Measurements from ENCODE around the gene DRC7.

DRC7 gene

GRCh38 chr16:57751539-57752202 is 57.1 kb downstream of the DRC7 start:
- no peak overlapping the region for H3K27ac ChIP-seq (ENCODE audit: low read length)

GRCh38 chr16:57752203-57752580 is 57.6 kb downstream of the DRC7 start:
- Histone ChIP-seq H4K20me1 (ENCODE audit: insufficient read depth, low read length) (no peaks in the 10 kb centered on the region), H3K9ac (ENCODE audit: low read length) (no peak overlapping the region), H3K4me1 (ENCODE audit: low read length) (no peaks in the 10 kb centered on the region), H3K27ac (ENCODE audit: low read length) (no peak overlapping the region), H3K79me2 (ENCODE audit: low read length) (no peaks in the 10 kb centered on the region), H3K4me2 (ENCODE audit: low read length) (no peak overlapping the region), H3K36me3 (replicated peaks; ENCODE audit: low read depth, low read length) (no peaks in the 10 kb centered on the region), H3K9me3 (ENCODE audit: insufficient read depth, low read length) (no peaks in the 10 kb centered on the region), H2AFZ (ENCODE audit: low read depth, low read length) (no peak overlapping the region), H3K4me3 (ENCODE audit: low read length) (no peak overlapping the region), H3K27me3 (ENCODE audit: low read depth, low read length) (no peaks in the 10 kb centered on the region)
- no peak for TF ChIP-seq CTCF (IDR thresholded peaks at IDR 0.05; ENCODE audit: low read depth, low read length)
- no peak for TF ChIP-seq EZH2phosphoT487 (IDR thresholded peaks at IDR 0.05; ENCODE audit: low read depth)

More at GRCh38 chr16:57751539-57752202, 57.1 kb downstream of the DRC7 start:
- Histone ChIP-seq H3K36me3 (replicated peaks; ENCODE audit: low read depth, low read length) (no peaks in the 10 kb centered on the region), H3K4me2 (ENCODE audit: low read length) (no peak overlapping the region), H2AFZ (ENCODE audit: low read depth, low read length) (no peak overlapping the region), H3K79me2 (ENCODE audit: low read length) (no peaks in the 10 kb centered on the region), H3K4me3 (ENCODE audit: low read length) (no peak overlapping the region), H3K9me3 (ENCODE audit: insufficient read depth, low read length) (no peaks in the 10 kb centered on the region), H4K20me1 (ENCODE audit: insufficient read depth, low read length) (no peaks in the 10 kb centered on the region), H3K9ac (ENCODE audit: low read length) (no peak overlapping the region), H3K4me1 (ENCODE audit: low read length) (no peaks in the 10 kb centered on the region), H3K27me3 (ENCODE audit: low read depth, low read length) (no peaks in the 10 kb centered on the region)
- no peak for TF ChIP-seq EZH2phosphoT487 (IDR thresholded peaks at IDR 0.05; ENCODE audit: low read depth)
- no peak for TF ChIP-seq CTCF (IDR thresholded peaks at IDR 0.05; ENCODE audit: low read depth, low read length)

GRCh38 chr16:57752581-57753447 is 58.2 kb downstream of the DRC7 start:
- H4K20me1 ChIP-seq (ENCODE audit: insufficient read depth, low read length), result no peaks in the 10 kb centered on the region
- no peak overlapping the region for H3K4me2 ChIP-seq (ENCODE audit: low read length)
- H3K4me1 ChIP-seq (ENCODE audit: low read length), result no peaks in the 10 kb centered on the region
- H3K9ac ChIP-seq (ENCODE audit: low read length), result no peak overlapping the region
- no peak overlapping the region for H2AFZ ChIP-seq (ENCODE audit: low read depth, low read length)
- TF ChIP-seq EZH2phosphoT487 (IDR thresholded peaks at IDR 0.05; ENCODE audit: low read depth) (no peak), CTCF (IDR thresholded peaks at IDR 0.05; ENCODE audit: low read depth, low read length) (no peak)
- H3K36me3 ChIP-seq (replicated peaks; ENCODE audit: low read depth, low read length), result no peaks in the 10 kb centered on the region
- H3K79me2 ChIP-seq (ENCODE audit: low read length), result no peaks in the 10 kb centered on the region
- no peak overlapping the region for H3K4me3 ChIP-seq (ENCODE audit: low read length)
- H3K27ac ChIP-seq (ENCODE audit: low read length), result no peak overlapping the region
- H3K9me3 ChIP-seq (ENCODE audit: insufficient read depth, low read length), result no peaks in the 10 kb centered on the region
- H3K27me3 ChIP-seq (ENCODE audit: low read depth, low read length), result no peaks in the 10 kb centered on the region

Measured in OCI-LY3 (cell line).